OCI-LY3 (cell line): ENCODE data around the gene EPHB2.

ENCODE experiments used
- H2AFZ ChIP-seq: fragments of 200-600, 300-600 bp; shearing (Covaris generic); 2 replicates; pipeline ENCODE4 v1.6.0; 2014; ENCODE audit warnings: antibody characterized with exemption, low read depth, low read length
- H3K27ac ChIP-seq: fragments of 200-600, 300-600 bp; sonication (generic); 2 replicates; pipeline ENCODE4 v1.5.1; 2014; ENCODE audit warnings: mild to moderate bottlenecking, low read length, moderate library complexity, mixed read lengths
- H3K27me3 ChIP-seq: fragments of 200-600, 300-600 bp; sonication (generic); 2 replicates; pipeline ENCODE4 v1.6.1; 2014; ENCODE audit warnings: low read depth, low read length, mixed read lengths
- H3K36me3 ChIP-seq: fragments of 200-600, 300-600 bp; sonication (generic); replicated peaks from 2 replicates; pipeline ENCODE3; 2014; ENCODE audit warnings: low read depth, low read length, mixed read lengths
- H3K4me1 ChIP-seq: fragments of 300-600, 200-600 bp; sonication (generic); 2 replicates; pipeline ENCODE4 v1.6.1; 2014; ENCODE audit warnings: low read length, mixed read lengths
- H3K4me2 ChIP-seq: fragments of 200-600, 300-600 bp; sonication (generic); 2 replicates; pipeline ENCODE4 v1.6.1; 2014; ENCODE audit warnings: low read length, mixed read lengths
- H3K4me3 ChIP-seq: fragments of 300-600, 200-600 bp; sonication (generic); 2 replicates; pipeline ENCODE4 v1.5.1; 2014; ENCODE audit warnings: antibody characterized with exemption, mild to moderate bottlenecking, low read length, moderate library complexity
- H3K79me2 ChIP-seq: fragments of 300-600, 200-600 bp; shearing (Covaris generic); 2 replicates; pipeline ENCODE4 v1.6.1; 2014; ENCODE audit warnings: mild to moderate bottlenecking, low read length, mixed read lengths
- H3K9ac ChIP-seq: fragments of 300-600, 200-600 bp; shearing (Covaris generic); 2 replicates; pipeline ENCODE4 v1.6.0; 2014; ENCODE audit warnings: mild to moderate bottlenecking, low read length, moderate library complexity
- H3K9me3 ChIP-seq: fragments of 200-600, 300-600 bp; shearing (Covaris generic); 2 replicates; pipeline ENCODE4 v1.6.1; 2014; ENCODE audit warnings: low read length, mixed read lengths; ENCODE audit not compliant: insufficient read depth
- H4K20me1 ChIP-seq: fragments of 200-600, 300-600 bp; sonication (generic); 2 replicates; pipeline ENCODE4 v1.6.1; 2016; ENCODE audit warnings: low read length, mixed read lengths; ENCODE audit not compliant: insufficient read depth
- EZH2phosphoT487 ChIP-seq: fragments of 200-600 bp; shearing (Covaris generic); IDR thresholded peaks from 2 replicates; pipeline ENCODE4 v1.6.1; 2018; ENCODE audit warnings: antibody characterized with exemption, mixed run types, low read depth
- TF ChIP-seq, protein P1 (sequence below): fragments of 200-600, 300-600 bp; sonication (generic); IDR thresholded peaks from 2 replicates; pipeline ENCODE4 v1.5.1; 2014; ENCODE audit warnings: antibody characterized with exemption, low read length, low read depth

EPHB2 gene

GRCh38 chr1:22722901-22723550 lies 12.4 kb downstream of the EPHB2 start:
- Histone ChIP-seq H3K79me2 (peaks cover 13% of the 10 kb centered on the region; the same call in 1 of the 2 replicates), H3K9me3 (no peaks in the 10 kb centered on the region), H3K4me1 (no peaks in the 10 kb centered on the region), H3K9ac (no peak overlapping the region), H2AFZ (no peak overlapping the region), H3K27me3 (no peaks in the 10 kb centered on the region), H3K36me3 (peaks cover 3% of the 10 kb centered on the region), H3K4me3 (no peak overlapping the region), H4K20me1 (peaks cover 30% of the 10 kb centered on the region), H3K27ac (no peak overlapping the region), H3K4me2 (no peak overlapping the region)
- TF ChIP-seq EZH2phosphoT487: no peak

- Histone ChIP-seq H3K9ac (no peak overlapping the region), H2AFZ (no peak overlapping the region), H3K79me2 (no peaks in the 10 kb centered on the region), H3K27ac (no peak overlapping the region), H3K27me3 (no peaks in the 10 kb centered on the region), H3K4me1 (peaks cover 6% of the 10 kb centered on the region; the same call in 1 of the 2 replicates), H3K4me3 (no peak overlapping the region), H3K36me3 (no peaks in the 10 kb centered on the region), H3K4me2 (no peak overlapping the region), H4K20me1 (peaks cover 23% of the 10 kb centered on the region), H3K9me3 (no peaks in the 10 kb centered on the region)
- TF ChIP-seq, protein P1, sequence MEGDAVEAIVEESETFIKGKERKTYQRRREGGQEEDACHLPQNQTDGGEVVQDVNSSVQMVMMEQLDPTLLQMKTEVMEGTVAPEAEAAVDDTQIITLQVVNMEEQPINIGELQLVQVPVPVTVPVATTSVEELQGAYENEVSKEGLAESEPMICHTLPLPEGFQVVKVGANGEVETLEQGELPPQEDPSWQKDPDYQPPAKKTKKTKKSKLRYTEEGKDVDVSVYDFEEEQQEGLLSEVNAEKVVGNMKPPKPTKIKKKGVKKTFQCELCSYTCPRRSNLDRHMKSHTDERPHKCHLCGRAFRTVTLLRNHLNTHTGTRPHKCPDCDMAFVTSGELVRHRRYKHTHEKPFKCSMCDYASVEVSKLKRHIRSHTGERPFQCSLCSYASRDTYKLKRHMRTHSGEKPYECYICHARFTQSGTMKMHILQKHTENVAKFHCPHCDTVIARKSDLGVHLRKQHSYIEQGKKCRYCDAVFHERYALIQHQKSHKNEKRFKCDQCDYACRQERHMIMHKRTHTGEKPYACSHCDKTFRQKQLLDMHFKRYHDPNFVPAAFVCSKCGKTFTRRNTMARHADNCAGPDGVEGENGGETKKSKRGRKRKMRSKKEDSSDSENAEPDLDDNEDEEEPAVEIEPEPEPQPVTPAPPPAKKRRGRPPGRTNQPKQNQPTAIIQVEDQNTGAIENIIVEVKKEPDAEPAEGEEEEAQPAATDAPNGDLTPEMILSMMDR: no peak
- TF ChIP-seq EZH2phosphoT487: no peak
Observed at GRCh38 chr1:22727873-22728272, 17.2 kb downstream of the EPHB2 start.

- Histone ChIP-seq H3K27ac (no peak overlapping the region), H3K4me1 (peaks cover 11% of the 10 kb centered on the region; the same call in 1 of the 2 replicates), H3K9me3 (no peaks in the 10 kb centered on the region), H4K20me1 (peaks cover 27% of the 10 kb centered on the region), H3K79me2 (no peaks in the 10 kb centered on the region), H3K36me3 (no peaks in the 10 kb centered on the region), H3K9ac (no peak overlapping the region), H3K4me3 (no peak overlapping the region), H2AFZ (no peak overlapping the region), H3K4me2 (no peak overlapping the region), H3K27me3 (no peaks in the 10 kb centered on the region)
- TF ChIP-seq EZH2phosphoT487: no peak
- TF ChIP-seq, protein P1: no peak
Observed at GRCh38 chr1:22728751-22729399, 18.2 kb downstream of the EPHB2 start.

GRCh38 chr1:22729400-22729773 lies 18.7 kb downstream of the EPHB2 start:
- Histone ChIP-seq H3K79me2 (no peaks in the 10 kb centered on the region), H3K36me3 (no peaks in the 10 kb centered on the region), H4K20me1 (peaks cover 23% of the 10 kb centered on the region), H3K9me3 (no peaks in the 10 kb centered on the region), H3K4me2 (no peak overlapping the region), H3K9ac (no peak overlapping the region), H3K27me3 (no peaks in the 10 kb centered on the region), H3K4me1 (peaks cover 11% of the 10 kb centered on the region; the same call in 1 of the 2 replicates), H3K4me3 (no peak overlapping the region), H2AFZ (no peak overlapping the region), H3K27ac (no peak overlapping the region)
- TF ChIP-seq, protein P1: no peak
- no peak for TF ChIP-seq EZH2phosphoT487
